GM23248 (cell line): ENCODE measurements around the gene USP9X. TPM values are rescaled to one million over a fixed set of nuclear protein-coding genes. Genes with fewer than 3 reads are reported as not detected.
A peak's percentile ranks its signal among the peaks of the same experiment; 100 is the strongest.
"Not testable (repeated sequence)": the region's sequence is repeated elsewhere in the genome, so short reads cannot be mapped to it uniquely, and the experiment has no call there.

Source experiments
- DNase-seq: peaks from one replicate; pipeline ENCODE4 v3.0.0-alpha.2; 2015
- H2AFZ ChIP-seq: fragments of 200-600 bp; sonication (generic); 2 replicates; pipeline ENCODE4 v1.6.1; 2016; ENCODE audit warnings: antibody characterized with exemption
- H3F3A ChIP-seq: fragments of 200-600 bp; sonication (generic); 2 replicates; pipeline ENCODE4 v1.6.1; 2016; ENCODE audit warnings: mild to moderate bottlenecking, antibody characterized with exemption, mixed run types; ENCODE audit not compliant: insufficient read depth
- H3K27ac ChIP-seq: fragments of 200-600 bp; sonication (generic); 2 replicates; pipeline ENCODE4 v1.5.1; 2016; ENCODE audit warnings: mild to moderate bottlenecking
- H3K27me3 ChIP-seq: fragments of 200-600 bp; sonication (generic); replicated peaks from 2 replicates; pipeline ENCODE4 v1.6.1; 2016; ENCODE audit warnings: mild to moderate bottlenecking; ENCODE audit not compliant: insufficient read depth
- H3K36me3 ChIP-seq: fragments of 200-600 bp; sonication (generic); 2 replicates; pipeline ENCODE4 v1.6.1; 2016; ENCODE audit warnings: low read depth, mild to moderate bottlenecking
- H3K4me1 ChIP-seq: fragments of 200-600 bp; sonication (generic); 2 replicates; pipeline ENCODE4 v1.6.1; 2016; ENCODE audit warnings: mild to moderate bottlenecking; ENCODE audit not compliant: insufficient read depth
- H3K4me2 ChIP-seq: fragments of 200-600 bp; sonication (generic); one replicate; pipeline ENCODE4 v1.6.1; 2016; ENCODE audit warnings: mild to moderate bottlenecking; ENCODE audit not compliant: unreplicated experiment
- H3K4me3 ChIP-seq: fragments of 200-600 bp; sonication (generic); 2 replicates; pipeline ENCODE4 v1.5.1; 2016; ENCODE audit warnings: mild to moderate bottlenecking
- H3K79me2 ChIP-seq: fragments of 200-600 bp; sonication (generic); 2 replicates; pipeline ENCODE4 v1.6.1; 2016; ENCODE audit warnings: mild to moderate bottlenecking; ENCODE audit not compliant: insufficient read depth
- H3K9ac ChIP-seq: fragments of 200-600 bp; sonication (generic); 2 replicates; pipeline ENCODE4 v1.6.1; 2016; ENCODE audit warnings: mild to moderate bottlenecking
- H3K9me2 ChIP-seq: fragments of 200-600 bp; sonication (generic); 2 replicates; pipeline ENCODE4 v1.6.1; 2016; ENCODE audit warnings: mixed run types, mild to moderate bottlenecking, moderate library complexity; ENCODE audit not compliant: insufficient read depth
- H3K9me3 ChIP-seq: fragments of 200-600 bp; sonication (generic); one replicate; pipeline ENCODE4 v1.6.1; 2017; ENCODE audit warnings: low read depth
- H4K20me1 ChIP-seq: fragments of 200-600 bp; sonication (generic); 2 replicates; pipeline ENCODE4 v1.6.0; 2016; ENCODE audit not compliant: insufficient read depth
- EZH2 ChIP-seq: fragments of 200-600 bp; sonication (generic); IDR thresholded peaks from 2 replicates; pipeline ENCODE4 v1.6.1; 2018; ENCODE audit warnings: antibody characterized with exemption, mild to moderate bottlenecking; ENCODE audit not compliant: insufficient read depth, poor library complexity, severe bottlenecking
- EZH2phosphoT487 ChIP-seq: fragments of 200-600 bp; sonication (generic); IDR thresholded peaks from 2 replicates; pipeline ENCODE4 v1.6.1; 2018; ENCODE audit warnings: antibody characterized with exemption, moderate library complexity, mild to moderate bottlenecking, low read depth; ENCODE audit not compliant: insufficient read depth
- WGBS, 2 experiments: methylation state at CpG; one replicate each; pipeline ENCODE4 v1.1.6; 2015 to 2017; ENCODE audit warnings: low lambda C conversion rate in 2 of 2, low coverage in 1 of 2; ENCODE audit errors: missing lambda C conversion rate in 2 of 2; 5-methylcytosine and 5-hydroxymethylcytosine counted together
- in situ Hi-C: fragments of 300-500 bp; cut with MboI; formaldehyde crosslinking; loops from 2 replicates; pipeline ENCODE4 v1.15.0; 2020
- polyA plus RNA-seq: library from polyadenylated mRNA; unstranded; fragments of >200 nt; fragmentation: Nextera tagmentation; extraction: Ambion mirVana; gene quantifications from 2 replicates; pipeline ENCODE4 v1.2.1, GENCODE V29; 2016
- total RNA-seq: library from RNA; depleted of rRNA; stranded (reverse); fragments of >200 nt; shearing (Covaris generic); gene quantifications from 2 replicates; pipeline ENCODE4 v1.2.3, GENCODE V29; 2014

The USP9X gene
- total and polyA plus RNA-seq, 2 experiments from 2014 or later = 23.9 to 72.3 TPM

DNA sequence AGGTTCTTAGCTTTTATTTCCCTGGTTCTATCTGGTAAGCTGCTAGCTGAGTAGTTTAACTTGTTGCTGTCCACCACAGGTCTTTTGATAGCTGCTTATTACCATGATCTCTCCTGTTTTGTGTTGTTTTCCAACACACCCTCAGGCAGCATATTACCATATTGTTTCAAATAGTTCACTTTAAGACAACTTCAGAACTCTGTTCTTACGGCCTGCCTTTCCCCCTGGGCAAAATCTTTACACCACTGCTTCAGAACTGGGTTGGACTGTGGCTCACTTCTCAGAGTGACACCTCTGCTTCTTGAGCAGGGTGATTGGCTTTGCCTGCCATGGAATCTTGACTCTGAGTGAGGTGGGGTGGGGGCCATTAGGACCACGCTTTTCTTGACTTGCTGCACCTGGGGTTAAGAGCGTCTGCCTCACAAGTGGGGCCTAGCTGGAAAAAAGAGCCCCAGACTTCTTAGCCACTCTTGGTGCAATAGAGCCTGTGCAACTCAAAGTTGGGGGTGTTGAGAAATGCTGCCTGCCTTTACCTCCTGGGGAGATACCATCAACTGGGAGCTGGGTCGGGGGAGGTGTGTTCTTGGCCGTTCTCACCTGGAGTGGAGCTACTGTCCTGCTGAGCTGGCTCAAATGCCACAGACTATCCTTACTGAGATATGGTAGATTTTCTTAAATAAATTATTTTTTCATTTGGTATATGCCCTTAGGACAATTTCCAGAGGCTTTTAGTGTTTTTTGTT is 23.4 kb downstream of the USP9X start:
- WGBS, 2 experiments = 60 to 72% methylated on average over 5 of the region's 5 CpGs
- H3K27ac ChIP-seq = no peak overlapping the region

DNA sequence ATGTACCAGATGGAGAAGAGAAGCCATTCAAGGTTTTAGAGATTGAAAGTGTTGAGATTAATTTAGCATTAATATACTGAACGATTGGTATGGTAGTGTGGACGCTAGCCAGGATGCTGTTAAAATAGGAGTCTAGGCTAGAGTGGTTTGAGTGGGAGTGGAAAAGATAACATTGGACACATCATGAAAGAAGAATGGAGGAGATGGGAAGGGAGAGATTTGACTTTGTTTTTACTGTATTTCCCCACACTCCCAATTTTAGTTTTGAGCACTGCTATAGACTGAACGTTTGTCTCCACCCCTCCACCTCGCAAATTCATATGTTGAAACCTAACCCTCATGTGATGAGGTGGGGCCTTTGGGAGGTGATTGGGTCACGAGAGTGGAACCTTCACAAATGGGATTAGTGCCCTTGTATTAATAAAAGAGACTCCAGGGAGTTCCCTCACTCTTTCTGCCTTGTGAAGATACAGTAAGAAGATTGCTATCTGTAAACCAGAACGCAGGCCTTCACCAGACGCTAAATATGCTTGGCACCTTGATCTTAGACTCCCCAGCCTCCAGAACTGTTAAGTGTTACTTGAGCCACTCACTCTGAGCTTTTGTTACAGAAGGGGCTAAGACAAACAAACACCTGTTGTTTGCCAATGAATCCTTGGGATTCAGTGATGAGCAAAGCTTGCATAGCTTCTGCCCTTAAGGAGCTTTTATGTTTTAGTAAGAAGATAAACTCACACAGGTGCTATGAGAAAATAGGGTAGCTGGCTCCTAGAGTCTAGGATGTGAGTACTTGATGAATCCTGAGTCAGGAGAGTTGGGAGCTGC is 25.8 kb downstream of the USP9X start:
- Histone ChIP-seq H3K36me3 (no peaks in the 10 kb centered on the region), H3K4me3 (no peak overlapping the region), H3K9ac (no peak overlapping the region), H3K27me3 (no peaks in the 10 kb centered on the region), H3K9me3 (no peaks in the 10 kb centered on the region), H3K9me2 (no peaks in the 10 kb centered on the region), H3K4me2 (no peak overlapping the region), H3K4me1 (peaks cover 33% of the 10 kb centered on the region), H3K27ac (no peak overlapping the region), H3K79me2 (peaks cover 100% of the 10 kb centered on the region), H4K20me1 (peaks cover 27% of the 10 kb centered on the region), H2AFZ (no peak overlapping the region), H3F3A (no peaks in the 10 kb centered on the region; the same call in 1 of the 2 replicates)
- in situ Hi-C loops = loop anchor here (25.0 kb wide), 2 partner anchors 174 to 424 kb away; no protein-coding TSS in a partner anchor
- no peak for DNase-seq
- 60 to 65% methylated on average over 7 of the region's 7 CpGs for WGBS, 2 experiments
- TF ChIP-seq EZH2phosphoT487 (no peak), EZH2 (no peak)

More for the DNA sequence above, 23.4 kb downstream of the USP9X start:
- H3K9ac ChIP-seq = no peak overlapping the region
- H4K20me1 ChIP-seq = peaks cover 24% of the 10 kb centered on the region
- H2AFZ ChIP-seq = no peak overlapping the region
- H3K4me3 ChIP-seq = no peak overlapping the region
- H3K27me3 ChIP-seq = no peaks in the 10 kb centered on the region
- no peak overlapping the region for H3K4me2 ChIP-seq
- H3K9me3 ChIP-seq = no peaks in the 10 kb centered on the region
- peaks cover 100% of the 10 kb centered on the region for H3K79me2 ChIP-seq
- no peak for DNase-seq
- H3K9me2 ChIP-seq = no peaks in the 10 kb centered on the region
- H3K4me1 ChIP-seq = peaks cover 23% of the 10 kb centered on the region; the same call in 1 of the 2 replicates
- H3F3A ChIP-seq = no peaks in the 10 kb centered on the region; the same call in 1 of the 2 replicates
- H3K36me3 ChIP-seq = no peaks in the 10 kb centered on the region
- TF ChIP-seq EZH2 (no peak), EZH2phosphoT487 (no peak)
- in situ Hi-C loops = loop anchor here (25.0 kb wide), 2 partner anchors 171 to 421 kb away; no protein-coding TSS in a partner anchor

DNA sequence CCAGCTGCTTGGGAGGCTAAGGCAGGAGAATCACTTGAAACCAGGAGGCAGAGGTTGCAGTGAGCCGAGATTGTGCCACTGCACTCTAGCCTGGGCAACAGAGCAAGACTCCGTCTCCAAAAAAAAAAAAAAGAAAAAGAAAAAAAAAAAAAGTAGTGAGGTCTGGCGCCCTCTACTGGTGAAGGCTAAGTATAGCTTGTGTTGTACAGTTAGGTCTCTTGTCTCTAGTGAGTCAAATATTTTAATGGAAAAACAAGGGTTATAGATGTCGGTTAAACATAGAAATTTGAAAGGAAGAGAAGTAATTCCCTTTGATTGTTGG is 29.8 kb downstream of the USP9X start:
- 7 to 11% methylated on average over 3 to 4 of the region's 4 CpGs for WGBS, 2 experiments
- peaks cover 19% of the 10 kb centered on the region for H4K20me1 ChIP-seq
- H3K4me3 ChIP-seq = not testable (repeated sequence)

DNA sequence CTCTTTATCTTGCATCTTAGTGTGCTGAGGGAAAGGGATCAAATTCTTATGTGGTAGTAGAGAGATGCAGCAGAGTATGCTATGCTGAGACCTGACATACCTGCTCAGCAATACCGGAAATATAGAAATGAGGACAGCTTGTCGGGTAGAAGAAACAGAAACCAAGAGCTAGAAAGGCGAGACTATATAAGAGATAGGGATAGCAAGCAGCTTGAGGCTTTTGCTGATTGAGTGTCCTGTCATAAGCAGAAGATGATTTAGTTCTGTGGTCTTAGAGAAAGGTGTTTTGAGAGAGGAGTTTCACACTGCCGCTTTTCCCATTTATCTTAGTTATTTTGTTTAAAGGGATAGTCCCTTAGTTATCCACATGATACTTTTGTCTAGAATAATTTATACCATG is 31.7 kb downstream of the USP9X start:
- H3K4me1 ChIP-seq = peaks cover 21% of the 10 kb centered on the region
- 0 out of 2 replicates have a peak overlapping the region, but pooled peaks have one; percentile 15 for H3K4me3 ChIP-seq
- H2AFZ ChIP-seq = no peak overlapping the region
- no peaks in the 10 kb centered on the region for H3K36me3 ChIP-seq
- H3K9me2 ChIP-seq = no peaks in the 10 kb centered on the region
- no peak overlapping the region for H3K4me2 ChIP-seq
- TF ChIP-seq EZH2 = no peak
- no peak for TF ChIP-seq EZH2phosphoT487
- H3K27ac ChIP-seq = no peak overlapping the region
- peaks cover 100% of the 10 kb centered on the region for H3K79me2 ChIP-seq
- H3K27me3 ChIP-seq = no peaks in the 10 kb centered on the region
- H3K9me3 ChIP-seq = no peaks in the 10 kb centered on the region
- in situ Hi-C loops = loop anchor here (25.0 kb wide), 2 partner anchors 180 to 430 kb away; no protein-coding TSS in a partner anchor
- no peak overlapping the region for H3K9ac ChIP-seq
- no peak for DNase-seq
- WGBS, 2 experiments = 70 to 71% methylated on average over 4 of the region's 4 CpGs
- H4K20me1 ChIP-seq = peaks cover 16% of the 10 kb centered on the region
- 0 out of 2 replicates have a peak, but pooled peaks cover 3% of the 10 kb centered on the region for H3F3A ChIP-seq

More for the DNA sequence above, 29.8 kb downstream of the USP9X start:
- H3K9ac ChIP-seq, H3K27me3 ChIP-seq, H3K9me2 ChIP-seq, H3F3A ChIP-seq, H3K27ac ChIP-seq, H3K9me3 ChIP-seq, H3K36me3 ChIP-seq, H2AFZ ChIP-seq: not testable (repeated sequence)
- H3K79me2 ChIP-seq = peaks cover 100% of the 10 kb centered on the region
- peaks cover 32% of the 10 kb centered on the region for H3K4me1 ChIP-seq
- in situ Hi-C loops = loop anchor here (25.0 kb wide), 2 partner anchors 178 to 428 kb away; no protein-coding TSS in a partner anchor
- H3K4me2 ChIP-seq = peak overlapping the region; percentile 37
- peak; percentile 45 for DNase-seq
